Globus pallidus (tissue), 1 donor: ENCODE measurements around the gene ASPN.
"Not testable (repeated sequence)": the region's sequence is repeated elsewhere in the genome, so short reads cannot be mapped to it uniquely, and the experiment has no call there.

ENCODE experiments used
- DNase-seq: peaks from one replicate; pipeline ENCODE4 v3.0.0-alpha.2; 2015; ENCODE audit warnings: low spot score

ASPN gene

DNA sequence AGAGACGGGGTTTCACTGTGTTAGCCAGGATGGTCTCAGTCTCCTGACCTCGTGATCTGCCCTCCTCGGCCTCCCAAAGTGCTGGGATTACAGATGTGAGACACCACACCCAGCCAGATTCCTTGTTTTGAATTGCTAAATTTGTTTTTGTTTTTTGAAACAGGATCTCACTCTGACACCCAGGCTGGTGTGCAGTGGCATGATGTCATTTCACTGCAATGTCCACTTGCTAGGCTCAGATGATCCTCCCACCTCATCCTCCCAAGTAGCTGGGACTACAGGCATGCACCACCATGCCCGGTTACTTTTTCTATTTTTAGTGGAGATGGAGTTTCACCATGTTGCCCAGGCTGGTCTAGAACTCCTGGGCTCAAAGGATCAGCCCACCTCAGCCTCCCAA lies 71.1 kb downstream of the ASPN start:
- DNase-seq, result not testable (repeated sequence)

- no peak for DNase-seq
These were observed 73.4 kb downstream of the ASPN start for GRCh38 chr9:92408747-92409478.

GRCh38 chr9:92407818-92408217 lies 74.5 kb downstream of the ASPN start:
- DNase-seq, result no peak

DNA sequence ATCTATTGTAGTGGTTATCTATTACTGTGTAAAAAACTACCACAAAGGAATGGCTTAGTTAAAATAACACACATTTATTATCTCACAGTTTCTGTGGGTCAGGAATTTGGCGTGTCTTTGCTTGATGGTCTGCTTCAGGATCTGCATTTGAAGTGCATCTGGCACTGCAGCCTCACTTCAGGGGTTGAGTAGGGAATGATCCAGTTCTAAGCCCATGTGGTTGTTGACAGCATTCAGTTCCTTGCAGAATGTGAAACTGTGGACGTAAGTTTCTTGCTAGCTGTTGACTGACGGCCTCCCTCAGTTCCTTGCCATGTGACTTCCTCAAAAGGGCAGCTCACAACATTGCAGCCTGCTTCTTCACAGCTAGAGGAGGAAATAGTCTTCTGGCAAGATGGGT lies 75.8 kb downstream of the ASPN start:
- peak; percentile 64 for DNase-seq
